Activated CD4-positive, alpha-beta memory T cell treated with anti-CD3 and anti-CD28 coated beads for 36 hours (primary cell): ENCODE measurements around the gene ME3. TPM values are rescaled to one million over a fixed set of nuclear protein-coding genes. Genes with fewer than 3 reads are reported as not detected.
"Not testable (repeated sequence)": the region's sequence is repeated elsewhere in the genome, so short reads cannot be mapped to it uniquely, and the experiment has no call there.

Experiments used
- CTCF ChIA-PET: fragments of 350-600 bp; sonication (Branson Sonifier 250); formaldehyde crosslinking; loops from one replicate; lab custom pipeline; 2021; ENCODE audit warnings: antibody characterized with exemption, inconsistent platforms; lab: Charles Lee
- POLR2A ChIA-PET: fragments of 350-600 bp; sonication (Branson Sonifier 250); formaldehyde crosslinking; loops from one replicate; lab custom pipeline; 2021; ENCODE audit warnings: antibody characterized with exemption; lab: Charles Lee
- DNase-seq: peaks from one replicate; pipeline ENCODE4 v3.0.0-alpha.2; 2020
- H3K27ac Mint-ChIP-seq: one replicate; pipeline ENCODE4 v1.8.0; 2021; ENCODE audit warnings: mixed read lengths
- H3K27me3 Mint-ChIP-seq: one replicate; pipeline ENCODE4 v1.8.0; 2021; ENCODE audit warnings: mixed read lengths
- H3K36me3 Mint-ChIP-seq: one replicate; pipeline ENCODE4 v1.8.0; 2021; ENCODE audit warnings: mixed read lengths
- H3K4me1 Mint-ChIP-seq: one replicate; pipeline ENCODE4 v1.8.0; 2021; ENCODE audit warnings: low read depth, mixed read lengths
- H3K4me3 Mint-ChIP-seq: one replicate; pipeline ENCODE4 v1.8.0; 2021; ENCODE audit warnings: mild to moderate bottlenecking, mixed read lengths
- H3K9me3 Mint-ChIP-seq: one replicate; pipeline ENCODE4 v1.8.0; 2021; ENCODE audit warnings: mixed read lengths
- intact Hi-C: fragments of 100-400 bp; cut with micrococcal nuclease; formaldehyde crosslinking; loops from one replicate; pipeline ENCODE4 v1.15.1; 2023
- total RNA-seq, 2 experiments: library from RNA; stranded (reverse); gene quantifications; one replicate each; pipeline ENCODE4 v1.2.3, GENCODE V29; 2021

Gene ME3
- total RNA-seq, 2 experiments from 2014 or later: 2.3 to 2.8 TPM

DNA sequence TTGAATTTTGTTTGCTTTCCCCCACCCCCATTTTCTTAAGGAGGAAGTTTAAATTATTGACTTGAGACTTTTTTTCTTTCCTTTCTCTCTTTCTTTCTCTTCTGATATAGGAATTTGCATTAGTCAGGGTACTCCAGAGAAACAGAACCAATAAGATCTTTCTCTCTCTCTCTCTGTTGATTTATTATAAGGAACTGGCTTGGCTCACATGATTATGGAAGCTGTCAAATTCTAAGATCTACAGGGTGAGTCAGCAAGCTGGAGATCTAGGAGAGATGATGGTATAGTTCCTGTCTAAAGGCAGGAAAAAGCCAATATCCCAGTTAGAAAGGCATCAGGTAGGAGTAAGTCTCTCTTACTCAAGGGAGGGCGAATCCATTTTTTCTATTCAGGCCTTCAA is 233.7 kb downstream of the ME3 start:
- CTCF ChIA-PET: no interaction called here
- H3K4me3 Mint-ChIP-seq: no peak overlapping the region
- no peaks in the 10 kb centered on the region for H3K27me3 Mint-ChIP-seq
- peaks cover 11% of the 10 kb centered on the region for H3K4me1 Mint-ChIP-seq
- no peaks in the 10 kb centered on the region for H3K9me3 Mint-ChIP-seq
- H3K27ac Mint-ChIP-seq: no peak overlapping the region
- DNase-seq: no peak
- POLR2A ChIA-PET: no interaction called here
- intact Hi-C loops: no loop called here
- no peaks in the 10 kb centered on the region for H3K36me3 Mint-ChIP-seq

DNA sequence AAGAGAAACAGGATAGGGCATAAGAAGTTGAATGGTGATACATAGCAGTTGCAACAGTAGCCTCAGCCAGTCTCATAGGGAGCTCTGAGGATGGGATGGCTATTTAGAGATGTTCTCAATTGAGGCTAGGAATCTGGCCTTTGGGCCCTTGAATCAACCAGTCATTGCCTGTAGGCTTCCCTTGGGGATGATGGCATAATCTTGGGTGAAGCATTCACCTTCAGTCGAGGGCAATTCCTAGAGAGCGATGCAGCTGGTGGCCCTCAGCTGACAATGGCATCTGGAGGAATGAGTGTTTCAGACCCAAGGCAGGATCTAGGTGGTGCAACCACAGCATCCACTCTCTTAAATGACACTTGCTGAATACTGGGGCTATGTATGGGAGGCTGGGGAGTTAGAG is 236.7 kb downstream of the ME3 start:
- intact Hi-C loops: no loop called here
- POLR2A ChIA-PET: no interaction called here
- Mint-ChIP-seq H3K4me3 (no peak overlapping the region), H3K27ac (no peak overlapping the region), H3K4me1 (no peaks in the 10 kb centered on the region), H3K36me3 (peaks cover 2% of the 10 kb centered on the region), H3K9me3 (no peaks in the 10 kb centered on the region), H3K27me3 (no peaks in the 10 kb centered on the region)
- CTCF ChIA-PET: no interaction called here
- DNase-seq: no peak

DNA sequence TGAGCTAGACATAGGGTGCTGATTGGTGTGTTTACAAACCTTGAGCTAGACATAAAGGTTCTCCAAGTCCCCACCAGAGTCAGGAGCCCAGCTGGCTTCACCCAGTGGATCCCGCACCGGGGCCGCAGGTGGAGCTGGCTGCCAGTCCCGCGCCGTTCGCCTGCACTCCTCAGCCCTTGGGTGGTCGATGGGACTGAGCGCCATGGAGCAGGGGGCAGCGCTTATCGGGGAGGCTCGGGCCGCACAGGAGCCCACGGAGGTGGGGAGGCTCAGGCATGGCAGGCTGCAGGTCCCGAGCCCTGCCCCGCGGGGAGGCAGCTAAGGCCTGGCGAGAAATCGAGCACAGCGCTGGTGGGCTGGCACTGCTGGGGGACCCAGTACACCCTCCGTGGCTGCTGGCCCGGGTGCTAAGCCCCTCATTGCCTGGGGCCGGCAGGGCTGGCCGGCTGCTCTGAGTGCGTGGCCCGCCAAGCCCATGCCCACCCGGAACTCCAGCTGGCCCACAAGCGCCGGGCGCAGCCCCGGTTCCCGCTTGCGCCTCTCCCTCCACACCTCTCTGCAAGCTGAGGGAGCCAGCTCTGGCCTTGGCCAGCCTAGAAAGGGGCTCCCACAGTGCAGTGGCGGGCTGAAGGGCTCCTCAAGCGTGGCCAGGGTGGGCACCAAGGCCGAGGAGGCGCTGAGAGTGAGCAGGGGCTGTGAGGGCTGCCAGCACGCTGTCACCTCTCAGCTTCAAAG is 238.9 kb downstream of the ME3 start:
- intact Hi-C loops, H3K27ac Mint-ChIP-seq, POLR2A ChIA-PET, CTCF ChIA-PET, H3K4me3 Mint-ChIP-seq, DNase-seq, H3K27me3 Mint-ChIP-seq, H3K9me3 Mint-ChIP-seq, H3K36me3 Mint-ChIP-seq, H3K4me1 Mint-ChIP-seq: not testable (repeated sequence)

DNA sequence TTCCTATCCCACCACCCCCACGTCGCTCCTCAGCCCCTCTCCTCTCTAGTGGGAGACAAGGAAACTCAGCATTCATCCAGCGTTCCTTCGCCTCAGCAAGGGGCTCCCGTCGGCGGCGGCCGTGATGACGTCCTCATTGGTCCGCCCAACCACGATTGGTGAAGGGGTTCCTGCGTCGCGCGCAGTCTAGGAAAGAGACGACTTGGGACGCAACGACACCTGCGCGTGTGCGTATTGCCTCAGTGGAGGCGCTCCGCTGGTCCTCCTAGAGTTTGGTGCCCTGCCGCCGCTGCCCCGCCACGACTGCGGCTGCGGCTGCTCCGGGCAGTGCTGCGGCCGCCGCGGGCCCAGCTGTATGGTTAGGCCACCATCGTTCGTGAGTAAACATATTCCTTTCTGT is 241.2 kb downstream of the ME3 start:
- intact Hi-C loops: no loop called here
- no peak for DNase-seq
- no peaks in the 10 kb centered on the region for H3K27me3 Mint-ChIP-seq
- no peak overlapping the region for H3K4me3 Mint-ChIP-seq
- H3K4me1 Mint-ChIP-seq: no peaks in the 10 kb centered on the region
- CTCF ChIA-PET: interaction anchor here (0.6 kb wide), 1 partner anchor 12 kb away, joined by 3 read pairs; no protein-coding TSS in a partner anchor
- H3K36me3 Mint-ChIP-seq: peaks cover 6% of the 10 kb centered on the region
- no peak overlapping the region for H3K27ac Mint-ChIP-seq
- POLR2A ChIA-PET: no interaction called here
- peaks cover 11% of the 10 kb centered on the region for H3K9me3 Mint-ChIP-seq

DNA sequence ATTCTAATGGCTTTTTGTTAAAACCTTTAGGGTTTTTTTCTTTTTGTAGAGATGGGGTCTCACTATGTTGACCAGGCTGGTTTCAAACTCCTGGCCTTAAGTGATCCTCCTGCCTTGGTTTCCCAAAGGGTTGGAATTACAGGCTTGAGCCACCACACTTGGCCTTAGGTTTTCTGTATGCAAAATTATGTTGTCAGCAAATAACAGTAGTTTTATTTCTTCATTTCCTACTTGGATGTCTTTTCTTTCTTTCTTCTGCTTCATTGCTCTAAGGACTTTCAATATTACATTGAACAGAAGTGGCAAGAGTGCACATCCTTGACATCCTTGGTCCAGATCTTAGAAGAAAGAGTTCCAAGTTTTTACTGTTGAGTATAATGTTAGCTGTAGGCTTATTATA is 245.0 kb downstream of the ME3 start:
- POLR2A ChIA-PET: no interaction called here
- Mint-ChIP-seq H3K4me3 (no peak overlapping the region), H3K27me3 (no peaks in the 10 kb centered on the region), H3K4me1 (no peaks in the 10 kb centered on the region), H3K9me3 (peaks cover 13% of the 10 kb centered on the region), H3K36me3 (peaks cover 8% of the 10 kb centered on the region), H3K27ac (no peak overlapping the region)
- CTCF ChIA-PET: no interaction called here
- intact Hi-C loops: no loop called here
- no peak for DNase-seq

DNA sequence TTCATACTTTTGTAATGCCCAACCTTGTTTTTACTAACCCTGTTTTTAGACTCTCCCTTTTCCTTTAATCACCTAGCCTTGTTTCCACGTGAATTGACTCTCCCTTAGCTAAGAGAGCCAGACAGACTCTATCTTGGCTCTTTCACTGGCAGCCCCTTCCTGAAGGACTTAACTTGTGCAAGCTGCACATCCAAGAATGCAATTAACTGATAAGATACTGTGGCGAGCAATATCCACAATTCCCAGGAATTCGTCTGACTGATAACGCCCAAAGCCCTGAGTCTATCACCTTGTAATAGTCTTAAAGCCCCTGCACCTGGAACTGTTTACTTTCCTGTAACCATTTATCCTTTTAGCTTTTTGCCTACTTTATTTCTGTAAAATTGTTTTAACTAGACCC is 248.9 kb downstream of the ME3 start:
- H3K27me3 Mint-ChIP-seq, H3K4me1 Mint-ChIP-seq, H3K4me3 Mint-ChIP-seq, H3K36me3 Mint-ChIP-seq, intact Hi-C loops, H3K27ac Mint-ChIP-seq, DNase-seq, POLR2A ChIA-PET: not testable (repeated sequence)
- CTCF ChIA-PET: interaction anchor here (0.7 kb wide), 1 partner anchor 185 kb away, joined by 3 read pairs; no protein-coding TSS in a partner anchor
- H3K9me3 Mint-ChIP-seq: peaks cover 13% of the 10 kb centered on the region

DNA sequence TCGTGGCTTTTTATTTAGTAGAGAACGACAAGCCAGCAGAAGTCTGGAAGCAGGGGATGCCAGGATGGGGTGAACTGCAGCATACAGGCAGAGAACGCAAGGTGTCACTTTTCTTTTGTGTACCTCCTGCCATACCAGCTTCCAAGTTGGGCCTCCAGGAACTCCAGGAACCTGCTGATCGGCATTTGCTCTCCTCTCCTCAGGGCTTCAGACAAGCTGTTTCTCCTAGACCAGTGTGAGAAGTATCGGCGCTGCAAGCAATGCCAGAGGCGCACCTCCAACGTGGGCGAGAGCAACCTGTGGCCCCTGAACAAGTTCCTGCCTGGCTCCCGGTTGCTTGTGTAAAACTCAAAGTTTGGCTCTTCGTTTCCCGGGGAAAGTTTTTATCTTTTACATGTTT is 250.0 kb downstream of the ME3 start:
- Mint-ChIP-seq H3K27ac (no peak overlapping the region), H3K4me1 (peaks cover 6% of the 10 kb centered on the region), H3K36me3 (peaks cover 7% of the 10 kb centered on the region), H3K9me3 (peaks cover 8% of the 10 kb centered on the region), H3K27me3 (no peaks in the 10 kb centered on the region), H3K4me3 (no peak overlapping the region)
- intact Hi-C loops: no loop called here
- POLR2A ChIA-PET: no interaction called here
- DNase-seq: no peak
- CTCF ChIA-PET: no interaction called here

DNA sequence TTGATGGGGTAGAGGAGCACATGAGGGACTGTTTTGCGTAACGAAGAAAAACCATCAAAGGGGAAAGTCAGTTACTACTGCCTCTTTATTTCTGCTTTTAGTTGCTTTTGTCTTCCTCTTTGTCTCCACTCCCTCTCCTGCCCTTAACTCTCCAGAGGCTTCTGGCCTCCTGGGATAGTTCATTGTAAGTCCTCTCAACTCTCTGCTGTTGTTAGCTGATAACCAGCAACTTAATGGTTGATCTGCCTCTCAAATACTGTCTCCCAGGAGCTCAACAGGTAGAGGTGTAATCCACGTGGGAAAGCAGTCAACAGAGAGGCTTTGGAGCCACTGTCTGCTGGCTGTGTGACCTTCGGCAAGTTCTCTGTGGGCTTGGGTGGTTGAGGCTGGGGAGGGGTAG is 250.5 kb downstream of the ME3 start:
- intact Hi-C loops: no loop called here
- Mint-ChIP-seq H3K4me1 (peaks cover 6% of the 10 kb centered on the region), H3K27ac (no peak overlapping the region), H3K27me3 (no peaks in the 10 kb centered on the region), H3K36me3 (peaks cover 7% of the 10 kb centered on the region), H3K4me3 (no peak overlapping the region), H3K9me3 (peaks cover 8% of the 10 kb centered on the region)
- CTCF ChIA-PET: no interaction called here
- DNase-seq: no peak
- POLR2A ChIA-PET: no interaction called here

DNA sequence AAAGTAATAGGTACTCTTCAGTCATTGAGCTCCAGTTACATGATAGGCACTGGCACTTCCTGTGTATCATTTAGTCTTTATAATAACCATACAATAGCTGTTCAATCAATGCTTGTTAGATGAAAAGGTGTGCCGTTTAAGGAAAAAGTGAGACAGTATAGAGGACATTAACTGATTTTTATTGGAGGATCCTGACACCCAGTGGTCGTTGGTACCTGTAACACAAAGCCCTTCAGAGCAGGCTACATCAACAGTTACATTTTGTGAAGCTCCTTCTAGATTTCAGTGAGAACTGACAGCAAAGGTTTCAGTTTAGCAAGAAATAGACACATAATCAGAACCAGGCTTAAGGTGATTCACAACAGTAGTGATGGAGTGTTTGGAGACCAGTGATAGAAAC is 253.5 kb downstream of the ME3 start:
- CTCF ChIA-PET: interaction anchor here (0.5 to 2.6 kb wide), 8 partner anchors 13 to 758 kb away, joined by 3 to 6 read pairs (median 4); no protein-coding TSS in a partner anchor
- Mint-ChIP-seq H3K4me1 (peaks cover 6% of the 10 kb centered on the region), H3K27me3 (no peaks in the 10 kb centered on the region), H3K9me3 (no peaks in the 10 kb centered on the region), H3K27ac (no peak overlapping the region), H3K36me3 (no peaks in the 10 kb centered on the region), H3K4me3 (no peak overlapping the region)
- intact Hi-C loops: loop anchor here (5.0 to 10.0 kb wide), 3 partner anchors 204 to 564 kb away; partner anchors contain the start of gene CCDC83
- POLR2A ChIA-PET: interaction anchor here (0.6 kb wide), 1 partner anchor 52 kb away, joined by 3 read pairs; no protein-coding TSS in a partner anchor
- DNase-seq: peak; percentile 12

DNA sequence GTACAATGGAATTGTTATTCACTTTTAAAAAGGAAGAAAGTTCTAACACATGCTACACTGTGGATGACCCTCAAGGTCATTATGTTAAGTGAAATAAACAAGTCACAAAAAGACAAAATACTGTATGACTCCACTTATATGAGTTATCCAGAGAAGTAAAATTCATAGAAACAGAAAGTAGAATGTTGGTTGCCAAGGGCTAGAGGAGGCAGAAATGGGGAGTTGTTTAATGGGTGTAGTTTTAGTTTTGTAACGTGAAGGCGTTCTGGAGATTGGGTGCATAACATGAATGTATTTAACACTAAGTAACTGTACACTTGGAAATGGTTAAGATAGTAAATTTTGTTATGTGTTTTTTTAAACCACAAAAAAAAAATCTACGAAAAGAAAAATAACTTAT is 253.9 kb downstream of the ME3 start:
- Mint-ChIP-seq H3K27ac (no peak overlapping the region), H3K27me3 (no peaks in the 10 kb centered on the region), H3K4me1 (peaks cover 6% of the 10 kb centered on the region), H3K36me3 (no peaks in the 10 kb centered on the region), H3K9me3 (no peaks in the 10 kb centered on the region), H3K4me3 (no peak overlapping the region)
- intact Hi-C loops: loop anchor here (5.0 to 10.0 kb wide), 3 partner anchors 204 to 564 kb away; partner anchors contain the start of gene CCDC83
- POLR2A ChIA-PET: interaction anchor here (0.6 kb wide), 1 partner anchor 51 kb away, joined by 3 read pairs; no protein-coding TSS in a partner anchor
- CTCF ChIA-PET: interaction anchor here (0.5 to 2.6 kb wide), 6 partner anchors 13 to 757 kb away, joined by 3 to 6 read pairs (median 4); no protein-coding TSS in a partner anchor
- no peak for DNase-seq

DNA sequence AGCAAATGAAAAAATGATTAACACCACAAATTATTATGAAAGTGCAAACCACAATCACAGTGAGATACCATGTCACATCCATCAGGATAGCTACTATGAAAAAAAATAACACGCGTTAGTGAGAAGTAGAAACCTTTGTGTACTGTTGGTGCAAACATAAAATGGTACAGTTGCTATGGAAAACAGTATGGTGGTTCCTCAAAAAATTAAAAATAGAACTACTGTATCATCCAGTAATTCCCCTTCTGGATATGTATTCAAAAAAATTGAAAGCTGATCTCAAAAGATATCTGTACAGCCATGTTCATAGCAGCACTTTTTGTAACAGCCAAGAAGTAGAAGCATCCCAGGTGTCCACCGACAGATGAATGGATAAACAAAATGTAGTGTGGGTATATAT is 254.3 kb downstream of the ME3 start:
- POLR2A ChIA-PET: no interaction called here
- H3K27ac Mint-ChIP-seq: no peak overlapping the region
- H3K4me3 Mint-ChIP-seq: no peak overlapping the region
- CTCF ChIA-PET: interaction anchor here (2.6 kb wide), 1 partner anchor 37 kb away, joined by 6 read pairs; no protein-coding TSS in a partner anchor
- intact Hi-C loops: loop anchor here (5.0 to 10.0 kb wide), 3 partner anchors 203 to 563 kb away; partner anchors contain the start of gene CCDC83
- H3K36me3 Mint-ChIP-seq: no peaks in the 10 kb centered on the region
- no peak for DNase-seq
- H3K4me1 Mint-ChIP-seq: peaks cover 6% of the 10 kb centered on the region
- no peaks in the 10 kb centered on the region for H3K9me3 Mint-ChIP-seq
- no peaks in the 10 kb centered on the region for H3K27me3 Mint-ChIP-seq

DNA sequence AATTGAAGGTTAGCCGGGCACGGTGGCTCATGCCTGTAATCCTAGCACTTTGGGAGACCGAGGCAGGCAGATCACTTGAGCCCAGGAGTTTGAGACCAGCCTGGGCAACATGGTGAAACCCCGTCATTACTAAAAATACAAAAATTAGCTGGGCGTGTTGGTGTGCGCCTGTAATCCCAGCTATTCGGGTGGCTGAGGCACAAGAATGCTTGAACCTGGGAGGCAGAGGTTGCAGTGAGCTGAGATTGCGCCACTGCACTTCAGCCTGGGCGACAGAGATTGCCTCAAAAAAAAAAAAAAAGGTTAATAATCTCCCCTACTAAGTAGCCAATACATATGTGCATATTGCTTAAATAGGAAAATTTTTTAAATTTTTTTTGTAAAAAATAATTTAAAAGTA is 255.5 kb downstream of the ME3 start:
- CTCF ChIA-PET, DNase-seq, H3K36me3 Mint-ChIP-seq, H3K27ac Mint-ChIP-seq, H3K27me3 Mint-ChIP-seq, POLR2A ChIA-PET, H3K4me1 Mint-ChIP-seq, H3K9me3 Mint-ChIP-seq, H3K4me3 Mint-ChIP-seq: not testable (repeated sequence)
- intact Hi-C loops: loop anchor here (5.0 to 10.0 kb wide), 3 partner anchors 202 to 562 kb away; partner anchors contain the start of gene CCDC83
